Mesendoderm (in vitro differentiated cells): ENCODE results near the gene PLOD1.

Experiments
- DNase-seq: peaks from one replicate; pipeline ENCODE4 v3.0.0; 2013
- H2AK5ac ChIP-seq: 2 replicates; pipeline ENCODE4 v1.6.1; 2013; ENCODE audit warnings: low read length, inconsistent platforms
- H2BK120ac ChIP-seq: 2 replicates; pipeline ENCODE4 v1.6.1; 2013; ENCODE audit warnings: low read depth, mild to moderate bottlenecking, low read length, moderate library complexity, mixed read lengths
- H2BK15ac ChIP-seq: replicated peaks from 2 replicates; pipeline ENCODE4 v1.6.1; 2013; ENCODE audit warnings: low read depth, mild to moderate bottlenecking, moderate library complexity
- H2BK5ac ChIP-seq: 2 replicates; pipeline ENCODE4 v1.6.1; 2013; ENCODE audit warnings: low read length, inconsistent platforms
- H3K18ac ChIP-seq: 2 replicates; pipeline ENCODE4 v1.6.1; 2013; ENCODE audit warnings: mild to moderate bottlenecking, low read length, mixed read lengths
- H3K23ac ChIP-seq: one replicate; pipeline ENCODE4 v1.6.1; 2013; ENCODE audit warnings: low read length
- H3K27ac ChIP-seq: 2 replicates; pipeline ENCODE4 v1.5.1; 2013; ENCODE audit warnings: low read depth, mild to moderate bottlenecking, inconsistent platforms, low read length, moderate library complexity
- H3K27me3 ChIP-seq: 2 replicates; pipeline ENCODE4 v1.6.1; 2013; ENCODE audit warnings: low read length, control low read depth, mild to moderate bottlenecking, inconsistent platforms; ENCODE audit not compliant: insufficient read depth, poor library complexity
- H3K36me3 ChIP-seq: 2 replicates; pipeline ENCODE4 v1.6.1; 2013; ENCODE audit warnings: low read length, inconsistent platforms; ENCODE audit not compliant: control insufficient read depth, insufficient read depth
- H3K4ac ChIP-seq: one replicate; pipeline ENCODE4 v1.6.1; 2013; ENCODE audit warnings: low read depth, mild to moderate bottlenecking, low read length, moderate library complexity
- H3K4me1 ChIP-seq: 2 replicates; pipeline ENCODE4 v1.6.1; 2013; ENCODE audit warnings: low read depth, low read length, inconsistent platforms; ENCODE audit not compliant: control insufficient read depth
- H3K4me2 ChIP-seq: 2 replicates; pipeline ENCODE4 v1.6.1; 2013; ENCODE audit warnings: low read length
- H3K4me3 ChIP-seq: 2 replicates; pipeline ENCODE4 v1.5.1; 2013; ENCODE audit warnings: mild to moderate bottlenecking, low read length
- H3K56ac ChIP-seq: one replicate; pipeline ENCODE4 v1.6.1; 2013; ENCODE audit warnings: low read length
- H3K79me1 ChIP-seq: 2 replicates; pipeline ENCODE4 v1.6.1; 2013; ENCODE audit warnings: low read length, inconsistent platforms
- H3K79me2 ChIP-seq: 2 replicates; pipeline ENCODE4 v1.6.1; 2013; ENCODE audit warnings: mild to moderate bottlenecking, low read length; ENCODE audit not compliant: control insufficient read depth, insufficient read depth
- H3K9ac ChIP-seq: 2 replicates; pipeline ENCODE4 v1.6.1; 2013; ENCODE audit warnings: low read length, inconsistent platforms
- H4K5ac ChIP-seq: one replicate; pipeline ENCODE4 v1.6.1; 2013; ENCODE audit warnings: low read length
- H4K8ac ChIP-seq: one replicate; pipeline ENCODE4 v1.6.1; 2013; ENCODE audit warnings: low read depth, mild to moderate bottlenecking, control low read depth, low read length, moderate library complexity
- WGBS: extraction: QIAGEN DNeasy Blood & Tissue Kit; methylation state at CpG from one replicate; pipeline ENCODE4 v1.1.7; 2013; ENCODE audit warnings: low lambda C conversion rate, missing lambda C conversion rate; ENCODE audit not compliant: insufficient coverage; ENCODE audit errors: extremely low coverage; 5-methylcytosine and 5-hydroxymethylcytosine counted together

The PLOD1 gene

GRCh38 chr1:11942280-11942679, 7.8 kb downstream of the PLOD1 start:
- no peak overlapping the region for H3K18ac ChIP-seq
- H4K5ac ChIP-seq = no peak overlapping the region
- H3K79me1 ChIP-seq = peaks cover 4% of the 10 kb centered on the region
- no peak overlapping the region for H2BK120ac ChIP-seq
- H3K23ac ChIP-seq = no peak overlapping the region
- no peak overlapping the region for H2BK5ac ChIP-seq
- no peak overlapping the region for H3K9ac ChIP-seq
- WGBS = no CpG with 5 or more reads among the region's 4 CpGs
- H2BK15ac ChIP-seq = no peak overlapping the region
- H3K56ac ChIP-seq = no peak overlapping the region
- H3K4me2 ChIP-seq = no peak overlapping the region
- no peak overlapping the region for H4K8ac ChIP-seq
- H3K27ac ChIP-seq = no peak overlapping the region
- peaks cover 7% of the 10 kb centered on the region for H3K4me1 ChIP-seq
- no peak overlapping the region for H3K4ac ChIP-seq
- no peak overlapping the region for H2AK5ac ChIP-seq
- no peak for DNase-seq
- no peak overlapping the region for H3K4me3 ChIP-seq
- peaks cover 2% of the 10 kb centered on the region for H3K79me2 ChIP-seq
- no peaks in the 10 kb centered on the region for H3K36me3 ChIP-seq
- H3K27me3 ChIP-seq = no peaks in the 10 kb centered on the region

- no peak overlapping the region for H3K27ac ChIP-seq
- no peak overlapping the region for H3K9ac ChIP-seq
- no peak overlapping the region for H2BK15ac ChIP-seq
Observed at GRCh38 chr1:11943619-11944018, 9.1 kb downstream of the PLOD1 start.

GRCh38 chr1:11944358-11944931, 9.9 kb downstream of the PLOD1 start:
- H3K56ac ChIP-seq = peak overlapping the region; percentile 35
- no peak overlapping the region for H3K18ac ChIP-seq
- H3K36me3 ChIP-seq = peaks cover 1% of the 10 kb centered on the region
- no peak overlapping the region for H3K9ac ChIP-seq
- no peak overlapping the region for H2AK5ac ChIP-seq
- H3K4me3 ChIP-seq = no peak overlapping the region
- no peak overlapping the region for H3K27ac ChIP-seq
- H4K5ac ChIP-seq = no peak overlapping the region
- no peak overlapping the region for H2BK5ac ChIP-seq
- no peak overlapping the region for H2BK15ac ChIP-seq
- H3K4me1 ChIP-seq = peaks cover 2% of the 10 kb centered on the region
- H3K23ac ChIP-seq = no peak overlapping the region
- no peak overlapping the region for H2BK120ac ChIP-seq
- H3K4me2 ChIP-seq = no peak overlapping the region
- no peaks in the 10 kb centered on the region for H3K79me1 ChIP-seq
- peak; percentile 74 for DNase-seq
- H3K4ac ChIP-seq = no peak overlapping the region
- H3K79me2 ChIP-seq = no peaks in the 10 kb centered on the region
- no peak overlapping the region for H4K8ac ChIP-seq
- H3K27me3 ChIP-seq = no peaks in the 10 kb centered on the region
- WGBS = no CpG with 5 or more reads among the region's 12 CpGs

More at GRCh38 chr1:11943619-11944018, 9.1 kb downstream of the PLOD1 start:
- no peak overlapping the region for H4K5ac ChIP-seq
- peaks cover 1% of the 10 kb centered on the region for H3K36me3 ChIP-seq
- H3K4me2 ChIP-seq = no peak overlapping the region
- H2AK5ac ChIP-seq = no peak overlapping the region
- H3K4me1 ChIP-seq = peaks cover 5% of the 10 kb centered on the region
- no peak overlapping the region for H2BK120ac ChIP-seq
- no peak overlapping the region for H3K23ac ChIP-seq
- H3K79me2 ChIP-seq = no peaks in the 10 kb centered on the region
- no peak overlapping the region for H3K4me3 ChIP-seq
- H3K27me3 ChIP-seq = no peaks in the 10 kb centered on the region
- DNase-seq = no peak
- H3K79me1 ChIP-seq = no peaks in the 10 kb centered on the region
- no peak overlapping the region for H3K18ac ChIP-seq
- H3K4ac ChIP-seq = no peak overlapping the region
- H3K56ac ChIP-seq = no peak overlapping the region
- H2BK5ac ChIP-seq = no peak overlapping the region
- H4K8ac ChIP-seq = no peak overlapping the region
- no CpG with 5 or more reads among the region's 4 CpGs for WGBS

- Histone ChIP-seq H2AK5ac (no peak overlapping the region), H3K79me2 (no peaks in the 10 kb centered on the region), H3K9ac (no peak overlapping the region), H2BK15ac (no peak overlapping the region), H3K18ac (no peak overlapping the region), H2BK120ac (no peak overlapping the region), H3K79me1 (no peaks in the 10 kb centered on the region), H2BK5ac (no peak overlapping the region), H3K23ac (no peak overlapping the region), H3K4me2 (no peak overlapping the region), H3K4ac (no peak overlapping the region), H3K27me3 (no peaks in the 10 kb centered on the region), H4K5ac (no peak overlapping the region), H3K4me1 (peaks cover 2% of the 10 kb centered on the region), H3K56ac (no peak overlapping the region), H3K4me3 (no peak overlapping the region), H3K27ac (no peak overlapping the region), H3K36me3 (peaks cover 1% of the 10 kb centered on the region), H4K8ac (no peak overlapping the region)
- WGBS = no CpG with 5 or more reads among the region's 3 CpGs
- DNase-seq = no peak
Observed at GRCh38 chr1:11946647-11947046, 12.1 kb downstream of the PLOD1 start.

- peak; percentile 66 for DNase-seq
- WGBS = no CpG with 5 or more reads among the region's 6 CpGs
- H4K5ac ChIP-seq = no peak overlapping the region
Observed at GRCh38 chr1:11948822-11949458, 14.4 kb downstream of the PLOD1 start.

GRCh38 chr1:11951901-11952300, 17.4 kb downstream of the PLOD1 start:
- Histone ChIP-seq H2AK5ac (no peak overlapping the region), H3K9ac (no peak overlapping the region), H3K27ac (no peak overlapping the region), H3K79me1 (no peaks in the 10 kb centered on the region), H4K8ac (no peak overlapping the region), H3K56ac (no peak overlapping the region), H3K4me2 (no peak overlapping the region), H4K5ac (no peak overlapping the region), H2BK5ac (no peak overlapping the region), H3K4me1 (no peaks in the 10 kb centered on the region), H2BK15ac (no peak overlapping the region), H3K79me2 (no peaks in the 10 kb centered on the region), H3K27me3 (no peaks in the 10 kb centered on the region), H3K4ac (no peak overlapping the region), H3K4me3 (no peak overlapping the region), H3K18ac (no peak overlapping the region), H2BK120ac (no peak overlapping the region), H3K36me3 (peaks cover 4% of the 10 kb centered on the region), H3K23ac (no peak overlapping the region)
- DNase-seq = no peak
- no CpG with 5 or more reads among the region's 2 CpGs for WGBS

More at GRCh38 chr1:11948822-11949458, 14.4 kb downstream of the PLOD1 start:
- Histone ChIP-seq H3K27ac (no peak overlapping the region), H4K8ac (no peak overlapping the region), H3K79me1 (no peaks in the 10 kb centered on the region), H3K18ac (no peak overlapping the region), H3K9ac (no peak overlapping the region), H3K4me3 (no peak overlapping the region), H3K27me3 (no peaks in the 10 kb centered on the region), H3K4me2 (no peak overlapping the region), H3K79me2 (no peaks in the 10 kb centered on the region), H3K4ac (no peak overlapping the region), H2BK15ac (no peak overlapping the region), H3K56ac (no peak overlapping the region), H3K36me3 (peaks cover 1% of the 10 kb centered on the region), H2AK5ac (no peak overlapping the region), H2BK5ac (no peak overlapping the region), H3K4me1 (no peaks in the 10 kb centered on the region), H3K23ac (no peak overlapping the region), H2BK120ac (no peak overlapping the region)
